OCI-LY1 (cell line): Measurements from ENCODE around the gene IRF2BP2.

Source experiments
- H2AFZ ChIP-seq: fragments of 200-600 bp; sonication (generic), shearing (Covaris generic); 2 replicates; pipeline ENCODE4 v1.6.0; 2014; ENCODE audit warnings: antibody characterized with exemption, mild to moderate bottlenecking, low read length
- H3F3A ChIP-seq: fragments of 200-600 bp; sonication (generic), shearing (Covaris generic); 2 replicates; pipeline ENCODE4 v1.6.0; 2014; ENCODE audit warnings: mild to moderate bottlenecking, antibody characterized with exemption, low read length, moderate library complexity; ENCODE audit not compliant: insufficient read depth
- H3K27ac ChIP-seq: fragments of 200-600 bp; sonication (generic); 2 replicates; pipeline ENCODE4 v1.5.1; 2014; ENCODE audit warnings: low read length, mixed run types, mild to moderate bottlenecking, low read depth; ENCODE audit not compliant: poor library complexity, severe bottlenecking
- H3K27me3 ChIP-seq: fragments of 200-600 bp; sonication (generic); 2 replicates; pipeline ENCODE4 v1.6.0; 2014; ENCODE audit warnings: antibody characterized with exemption, mild to moderate bottlenecking, low read length, moderate library complexity; ENCODE audit not compliant: insufficient read depth
- H3K36me3 ChIP-seq: fragments of 200-600 bp; sonication (generic); 2 replicates; pipeline ENCODE4 v1.6.1; 2014; ENCODE audit warnings: mild to moderate bottlenecking, antibody characterized with exemption, low read length, moderate library complexity, mixed read lengths; ENCODE audit not compliant: insufficient read depth
- H3K4me1 ChIP-seq: fragments of 200-600 bp; sonication (generic); 2 replicates; pipeline ENCODE4 v1.5.1; 2014; ENCODE audit warnings: mild to moderate bottlenecking, low read length, moderate library complexity; ENCODE audit not compliant: insufficient read depth, severe bottlenecking
- H3K4me2 ChIP-seq: fragments of 200-600 bp; sonication (generic), shearing (Covaris generic); 2 replicates; pipeline ENCODE4 v1.6.1; 2014; ENCODE audit warnings: low read length
- H3K4me3 ChIP-seq: fragments of 200-600 bp; sonication (generic); 2 replicates; pipeline ENCODE4 v1.5.1; 2014; ENCODE audit warnings: low read length, low read depth, mild to moderate bottlenecking, mixed read lengths; ENCODE audit not compliant: poor library complexity, severe bottlenecking
- H3K79me2 ChIP-seq: fragments of 200-600 bp; shearing (Covaris generic); 2 replicates; pipeline ENCODE4 v1.6.1; 2016; ENCODE audit warnings: mixed run types, low read length, mixed read lengths; ENCODE audit not compliant: insufficient read depth
- H3K9ac ChIP-seq: fragments of 200-600 bp; sonication (generic), shearing (Covaris generic); 2 replicates; pipeline ENCODE4 v1.6.1; 2014; ENCODE audit warnings: mild to moderate bottlenecking, low read length, mixed read lengths
- H3K9me2 ChIP-seq: fragments of 200-600 bp; sonication (generic), shearing (Covaris generic); 2 replicates; pipeline ENCODE4 v1.6.1; 2014; ENCODE audit warnings: low read depth, mild to moderate bottlenecking, low read length, mixed read lengths
- H3K9me3 ChIP-seq: fragments of 200-600 bp; shearing (Covaris generic); 2 replicates; pipeline ENCODE4 v1.6.1; 2014; ENCODE audit warnings: low read length, mixed read lengths
- H4K20me1 ChIP-seq: fragments of 200-600 bp; sonication (generic), shearing (Covaris generic); 2 replicates; pipeline ENCODE4 v1.6.0; 2016; ENCODE audit warnings: mild to moderate bottlenecking, low read length; ENCODE audit not compliant: insufficient read depth
- CTCF ChIP-seq: fragments of 200-600 bp; sonication (generic), shearing (Covaris generic); IDR thresholded peaks from 2 replicates; pipeline ENCODE4 v1.5.1; 2017; ENCODE audit warnings: mild to moderate bottlenecking, antibody characterized with exemption, low read length, moderate library complexity, mixed read lengths
- EZH2 ChIP-seq: fragments of 200-600 bp; sonication (generic), shearing (Covaris generic); IDR thresholded peaks from 2 replicates; pipeline ENCODE4 v1.8.0; 2017; ENCODE audit warnings: borderline replicate concordance, mixed run types, mild to moderate bottlenecking, antibody characterized with exemption, low read length, moderate library complexity, mixed read lengths

Gene IRF2BP2

GRCh38 chr1:234589064-234589800, 20.7 kb downstream of the IRF2BP2 start:
- H3K79me2 ChIP-seq: no peaks in the 10 kb centered on the region
- no peaks in the 10 kb centered on the region for H4K20me1 ChIP-seq
- H2AFZ ChIP-seq: no peak overlapping the region
- no peak overlapping the region for H3K4me2 ChIP-seq
- no peaks in the 10 kb centered on the region for H3K4me1 ChIP-seq
- H3K9ac ChIP-seq: no peak overlapping the region
- no peak overlapping the region for H3K27ac ChIP-seq
- no peaks in the 10 kb centered on the region; the same call in 1 of the 2 replicates for H3K27me3 ChIP-seq
- H3K9me3 ChIP-seq: no peaks in the 10 kb centered on the region
- no peaks in the 10 kb centered on the region for H3F3A ChIP-seq
- H3K36me3 ChIP-seq: no peaks in the 10 kb centered on the region
- H3K9me2 ChIP-seq: no peaks in the 10 kb centered on the region
- no peak for TF ChIP-seq EZH2
- no peak for TF ChIP-seq CTCF
- H3K4me3 ChIP-seq: no peak overlapping the region

GRCh38 chr1:234588386-234588785, 21.6 kb downstream of the IRF2BP2 start:
- no peaks in the 10 kb centered on the region for H3F3A ChIP-seq
- no peaks in the 10 kb centered on the region for H3K4me1 ChIP-seq
- no peak overlapping the region for H2AFZ ChIP-seq
- no peak overlapping the region for H3K4me3 ChIP-seq
- no peak overlapping the region for H3K27ac ChIP-seq
- H3K4me2 ChIP-seq: no peak overlapping the region
- H3K36me3 ChIP-seq: no peaks in the 10 kb centered on the region
- H3K27me3 ChIP-seq: no peaks in the 10 kb centered on the region; the same call in 1 of the 2 replicates
- no peak for TF ChIP-seq CTCF
- TF ChIP-seq EZH2: no peak
- no peak overlapping the region for H3K9ac ChIP-seq
- no peaks in the 10 kb centered on the region for H4K20me1 ChIP-seq
- H3K79me2 ChIP-seq: no peaks in the 10 kb centered on the region
- no peaks in the 10 kb centered on the region for H3K9me2 ChIP-seq
- no peaks in the 10 kb centered on the region for H3K9me3 ChIP-seq

GRCh38 chr1:234586892-234587485, 23.0 kb downstream of the IRF2BP2 start:
- no peak overlapping the region for H3K9ac ChIP-seq
- H3K79me2 ChIP-seq: no peaks in the 10 kb centered on the region
- H4K20me1 ChIP-seq: no peaks in the 10 kb centered on the region
- H3K4me2 ChIP-seq: no peak overlapping the region
- H3K4me3 ChIP-seq: no peak overlapping the region
- no peak overlapping the region for H2AFZ ChIP-seq
- no peaks in the 10 kb centered on the region for H3K9me3 ChIP-seq
- H3K27me3 ChIP-seq: no peaks in the 10 kb centered on the region; the same call in 1 of the 2 replicates
- H3K36me3 ChIP-seq: no peaks in the 10 kb centered on the region
- no peaks in the 10 kb centered on the region for H3K9me2 ChIP-seq
- no peaks in the 10 kb centered on the region for H3K4me1 ChIP-seq
- H3K27ac ChIP-seq: no peak overlapping the region
- TF ChIP-seq CTCF (no peak), EZH2 (no peak)
- H3F3A ChIP-seq: no peaks in the 10 kb centered on the region
